NCI-H2029 treated with DMSO at 0.1 percent for 48 hours (cell line): Measurements from ENCODE around the gene TDRD10.
A peak's percentile ranks its signal among the peaks of the same experiment; 100 is the strongest.
"Not testable (repeated sequence)": the region's sequence is repeated elsewhere in the genome, so short reads cannot be mapped to it uniquely, and the experiment has no call there.

Experiments used
- DNase-seq: peaks from one replicate; lab custom pipeline; 2025; lab: John Stamatoyannopoulos, UW

The TDRD10 gene

DNA sequence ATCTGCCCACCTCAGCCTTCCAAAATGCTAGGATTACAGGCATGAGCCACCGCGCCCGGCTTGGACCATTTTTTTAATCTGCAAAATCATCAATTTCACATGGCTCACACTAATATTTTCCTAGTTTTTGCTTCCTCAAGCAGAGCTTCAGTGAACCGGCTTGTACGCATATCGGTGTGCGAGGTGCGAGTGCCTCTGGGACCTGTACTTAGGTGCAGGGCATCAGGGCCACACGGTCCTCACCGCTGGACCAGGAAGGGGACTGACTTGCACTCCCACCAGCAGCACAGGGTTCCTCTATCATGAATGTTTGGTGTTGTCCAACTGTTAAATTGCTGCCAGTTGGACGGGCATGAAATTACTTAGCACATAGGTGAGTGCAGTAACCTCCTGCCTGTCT is 15.6 kb downstream of the TDRD10 start:
- no peak for DNase-seq

DNA sequence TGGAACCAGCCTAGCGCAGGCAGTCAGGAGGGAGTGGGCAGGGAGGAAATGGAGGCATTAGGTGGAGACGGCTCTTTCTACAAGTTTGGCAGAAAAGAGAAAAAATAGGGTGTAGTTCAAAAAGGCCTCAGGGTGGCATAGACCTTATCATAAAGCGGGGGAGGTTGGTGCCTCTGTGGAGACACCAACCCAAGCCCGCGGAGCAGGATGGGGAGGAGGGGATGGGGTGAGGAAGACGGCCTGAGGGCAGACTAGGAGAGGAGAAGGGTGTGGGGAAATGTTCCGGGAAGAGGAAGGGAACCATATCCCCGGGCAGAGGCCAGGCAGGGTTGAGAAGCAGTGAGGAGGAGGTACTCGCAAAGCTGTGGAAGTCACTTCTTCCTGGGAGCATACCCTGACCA is 17.6 kb downstream of the TDRD10 start:
- DNase-seq: no peak

DNA sequence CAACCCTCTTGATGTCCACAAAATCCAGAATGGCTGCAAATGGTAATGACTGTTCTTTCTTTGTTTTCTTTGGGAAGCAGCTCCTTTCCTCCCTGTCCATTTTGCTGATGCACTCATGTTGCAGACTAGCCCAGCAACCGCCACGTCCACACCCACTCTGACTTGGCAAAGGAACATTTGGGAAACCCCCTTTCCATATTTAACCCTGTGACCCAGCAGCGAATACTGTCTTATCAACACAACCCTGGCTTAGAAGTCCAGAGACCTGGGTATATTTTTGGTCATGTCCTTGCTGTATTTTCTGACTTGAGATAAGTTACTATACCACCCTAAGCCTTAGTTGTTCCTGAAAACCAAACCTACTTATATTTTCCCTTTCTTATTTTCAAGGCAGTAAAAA is 18.3 kb downstream of the TDRD10 start:
- no peak for DNase-seq

DNA sequence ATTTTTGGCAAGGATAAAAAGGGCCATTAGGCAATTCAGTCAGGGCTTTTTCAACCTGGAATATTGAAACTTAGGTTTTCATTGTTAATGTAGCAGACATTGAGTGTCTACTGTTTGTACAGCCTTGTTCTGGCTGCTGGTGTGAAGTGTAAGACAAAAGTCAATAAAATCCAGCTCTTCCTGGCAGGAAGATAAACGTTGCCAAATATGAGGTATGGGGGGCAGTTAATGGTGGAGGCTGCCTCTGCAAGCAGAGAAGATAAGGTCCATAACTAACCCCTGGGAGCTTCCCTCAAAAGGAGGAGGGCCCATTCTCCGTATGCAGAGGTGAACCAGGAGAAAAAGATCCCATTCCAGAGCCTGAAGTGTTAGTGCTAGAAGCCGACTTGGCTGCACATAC is 19.7 kb downstream of the TDRD10 start:
- peak; percentile 25 for DNase-seq

DNA sequence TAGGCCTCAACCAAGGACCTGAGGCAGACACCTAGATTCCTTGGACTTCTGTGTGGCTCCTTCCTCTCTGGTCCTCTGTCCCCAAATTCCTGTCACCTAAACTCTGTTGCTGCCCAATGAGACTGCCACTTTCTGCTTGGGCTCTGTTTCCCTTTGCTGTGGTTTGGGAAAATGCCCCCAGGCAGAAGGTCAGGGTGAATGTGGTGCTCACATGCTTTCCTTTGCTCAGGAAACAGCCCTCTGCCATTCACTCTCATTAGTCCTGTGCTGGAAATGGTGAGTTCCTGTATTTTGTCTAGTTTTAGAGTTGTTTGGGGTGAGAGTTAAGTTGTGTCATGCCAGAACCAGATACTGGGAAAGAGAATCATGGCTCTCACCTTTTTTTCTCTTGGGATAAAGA is 22.9 kb downstream of the TDRD10 start:
- no peak for DNase-seq

DNA sequence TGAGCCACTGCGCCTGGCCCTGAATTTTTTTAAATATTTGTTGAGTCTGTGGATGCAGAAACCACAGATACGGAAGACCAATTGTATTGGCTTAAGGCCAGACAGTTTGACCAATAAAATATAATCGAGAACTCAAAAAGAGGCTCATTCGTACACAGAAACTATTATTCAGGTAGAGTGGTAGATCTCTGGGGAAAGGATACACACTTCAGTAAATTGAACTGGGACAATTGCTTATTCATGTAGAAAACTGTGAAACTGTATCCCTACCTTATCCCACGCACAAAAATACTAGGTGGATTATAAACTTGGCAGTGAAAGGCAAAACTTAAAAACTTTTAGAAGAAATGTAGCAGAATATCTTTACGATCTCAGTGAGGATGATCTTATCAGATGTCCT is 25.2 kb downstream of the TDRD10 start:
- no peak for DNase-seq

DNA sequence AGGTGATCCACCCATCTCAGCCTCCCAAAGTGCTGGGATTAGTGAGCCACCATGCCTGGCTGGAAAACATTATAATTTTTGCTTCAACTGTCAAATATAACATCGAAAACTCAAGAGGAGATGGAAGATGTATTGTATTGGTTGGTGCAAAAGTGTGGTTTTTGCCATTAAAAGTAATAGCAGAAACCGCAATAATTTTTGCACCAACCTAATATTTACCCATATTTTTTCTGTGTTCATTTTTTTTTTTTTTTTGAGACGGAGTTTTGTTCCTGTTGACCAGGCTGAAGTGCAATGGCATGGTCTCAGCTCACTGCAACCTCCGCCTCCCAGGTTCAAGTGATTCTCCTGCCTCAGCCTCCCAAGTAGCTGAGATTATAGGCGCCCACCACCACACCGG is 27.3 kb downstream of the TDRD10 start:
- DNase-seq: no peak

DNA sequence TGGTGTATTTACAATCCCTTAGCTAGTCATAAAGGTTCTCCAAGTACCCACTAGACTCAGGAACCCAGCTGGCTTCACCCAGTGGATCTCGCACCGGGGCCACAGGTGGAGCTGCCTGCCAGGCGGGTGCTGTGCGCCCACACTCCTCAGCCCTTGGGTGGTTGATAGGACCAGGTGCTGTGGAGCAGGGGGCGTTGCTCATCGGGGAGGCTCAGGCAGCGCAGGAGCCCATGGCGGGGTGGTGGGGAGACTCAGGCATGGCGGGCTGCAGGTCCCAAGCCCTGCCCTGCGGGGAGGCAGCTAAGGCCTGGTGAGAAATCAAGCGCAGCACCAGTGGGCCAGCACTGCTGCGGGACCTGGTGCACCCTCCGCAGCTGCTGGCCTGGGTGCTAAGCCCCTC is 29.9 kb downstream of the TDRD10 start:
- DNase-seq: not testable (repeated sequence)

DNA sequence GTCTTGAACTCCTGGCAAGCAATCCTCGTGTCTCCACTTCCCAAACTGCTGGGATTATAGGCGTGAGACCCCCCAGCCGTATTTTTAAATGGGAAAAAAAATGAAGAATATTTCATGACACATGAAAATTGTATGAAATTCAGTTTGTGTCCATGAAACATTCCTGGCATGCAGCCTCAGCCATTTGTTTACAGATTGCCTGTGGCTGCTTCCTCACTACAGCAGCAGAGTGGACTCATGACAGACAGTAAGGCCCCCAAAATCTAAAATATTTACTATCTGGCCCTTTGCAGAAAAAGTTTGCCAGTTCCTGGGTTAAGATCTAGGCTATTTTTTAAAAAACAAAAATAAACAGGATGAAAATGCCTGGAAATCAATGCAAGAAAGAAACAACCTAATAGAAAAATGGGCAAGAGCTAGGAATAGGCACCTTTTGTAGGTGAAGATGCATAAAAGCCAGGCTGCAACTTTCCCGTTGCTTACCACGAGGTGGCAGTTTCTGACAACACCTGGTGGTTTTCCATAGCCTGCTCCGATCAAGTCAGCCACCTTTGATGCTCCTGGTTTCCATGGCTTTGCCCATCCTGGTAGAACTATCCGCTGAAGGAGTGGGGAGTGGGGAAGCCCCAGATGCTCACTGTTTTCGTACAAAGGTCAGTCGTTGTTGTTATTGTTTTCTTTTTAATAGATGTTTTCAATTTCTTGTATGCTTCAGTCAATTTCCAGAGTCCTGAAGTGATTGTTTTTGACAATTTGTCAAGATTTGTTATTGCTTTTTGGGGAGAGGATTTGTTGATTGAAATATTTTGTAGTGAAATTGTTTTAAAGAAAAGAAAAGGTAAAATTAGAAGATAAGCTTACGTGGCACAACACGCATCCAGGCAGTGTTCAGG is 32.2 kb downstream of the TDRD10 start:
- DNase-seq: no peak

DNA sequence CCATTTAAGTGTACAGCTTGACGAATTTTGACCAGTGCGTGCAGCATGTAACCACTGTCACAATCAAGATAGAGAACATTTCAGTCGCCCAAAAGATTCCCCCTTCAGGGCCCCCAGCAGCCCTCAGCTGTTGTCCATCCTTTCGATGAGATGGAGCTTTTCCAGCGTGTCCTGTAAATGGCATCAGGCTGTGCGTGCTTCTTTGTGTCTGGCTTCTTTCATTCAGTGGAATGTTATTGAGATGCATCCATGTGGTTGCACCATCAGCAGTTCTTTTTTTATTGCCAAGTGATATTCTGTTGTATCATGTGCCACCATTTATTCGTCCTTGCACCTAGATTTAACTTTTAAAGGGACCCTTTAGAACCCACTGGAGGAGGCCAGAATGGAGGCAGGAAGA is 34.6 kb downstream of the TDRD10 start:
- DNase-seq: no peak

DNA sequence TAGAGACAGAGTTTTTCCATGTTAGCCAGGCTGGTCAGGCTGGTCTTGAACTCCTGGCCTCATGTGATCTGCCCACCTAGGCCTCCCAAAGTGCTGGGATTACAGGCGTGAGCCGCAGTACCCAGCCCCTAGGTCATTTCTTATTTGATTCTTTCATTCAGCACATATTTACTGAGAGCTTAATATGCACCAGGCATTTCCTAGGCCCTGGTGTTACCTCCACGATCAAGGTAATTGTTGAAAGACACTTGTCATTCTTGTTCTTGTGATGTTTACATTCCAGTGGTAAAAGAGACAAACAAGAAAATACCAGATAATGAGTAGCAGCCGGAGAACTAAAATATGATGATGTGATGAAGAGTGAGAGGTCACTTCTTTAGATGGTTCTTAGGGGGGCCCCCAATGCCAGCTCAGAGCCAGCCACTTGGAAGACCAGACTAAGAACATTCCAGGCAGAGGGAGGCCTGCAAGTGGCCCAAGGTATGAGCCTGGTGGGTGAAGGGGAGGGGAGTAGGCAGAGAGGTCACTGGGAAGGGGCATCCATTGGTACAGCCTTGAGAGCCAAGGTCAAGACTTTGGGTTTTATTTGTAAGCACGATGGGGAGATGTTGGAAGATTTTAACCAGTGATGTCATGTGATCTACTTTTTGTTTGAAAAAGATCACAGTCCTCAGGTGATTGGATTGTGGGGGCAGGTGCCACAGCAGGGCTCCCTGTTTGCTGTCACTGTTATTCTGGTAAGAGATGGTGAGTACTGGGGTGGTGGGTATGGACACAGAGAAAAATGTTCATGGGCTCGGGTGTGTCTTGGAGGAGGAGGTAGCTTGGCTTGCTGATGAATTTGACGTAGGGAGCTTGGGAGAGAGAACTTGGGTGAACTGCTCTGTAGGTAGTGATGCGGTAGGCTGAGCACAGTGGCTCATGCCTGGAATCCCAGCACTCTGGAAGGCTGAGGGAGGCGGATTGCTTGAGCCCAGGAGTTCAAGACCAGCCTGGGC is 37.8 kb downstream of the TDRD10 start:
- no peak for DNase-seq

DNA sequence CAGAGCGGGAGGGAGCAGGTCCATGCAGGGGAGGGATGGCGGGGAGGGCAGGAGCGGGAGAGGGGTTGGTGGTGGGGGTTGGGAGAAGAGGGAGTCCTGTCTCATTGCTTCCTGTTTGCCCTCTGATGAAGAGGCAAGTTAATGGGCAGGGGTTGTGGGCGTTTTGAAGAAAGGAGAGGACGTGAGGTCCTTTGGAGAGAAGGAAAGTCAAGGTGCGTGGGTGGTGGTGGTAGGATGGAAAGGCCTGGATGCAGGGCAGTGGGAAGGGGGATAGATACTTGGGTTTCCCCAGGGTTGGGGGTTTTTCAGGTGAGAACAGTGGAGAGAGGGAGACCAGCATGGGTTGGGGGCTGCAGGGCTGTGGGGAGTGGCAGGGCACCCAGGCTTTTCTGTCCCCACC is 39.2 kb downstream of the TDRD10 start:
- no peak for DNase-seq

DNA sequence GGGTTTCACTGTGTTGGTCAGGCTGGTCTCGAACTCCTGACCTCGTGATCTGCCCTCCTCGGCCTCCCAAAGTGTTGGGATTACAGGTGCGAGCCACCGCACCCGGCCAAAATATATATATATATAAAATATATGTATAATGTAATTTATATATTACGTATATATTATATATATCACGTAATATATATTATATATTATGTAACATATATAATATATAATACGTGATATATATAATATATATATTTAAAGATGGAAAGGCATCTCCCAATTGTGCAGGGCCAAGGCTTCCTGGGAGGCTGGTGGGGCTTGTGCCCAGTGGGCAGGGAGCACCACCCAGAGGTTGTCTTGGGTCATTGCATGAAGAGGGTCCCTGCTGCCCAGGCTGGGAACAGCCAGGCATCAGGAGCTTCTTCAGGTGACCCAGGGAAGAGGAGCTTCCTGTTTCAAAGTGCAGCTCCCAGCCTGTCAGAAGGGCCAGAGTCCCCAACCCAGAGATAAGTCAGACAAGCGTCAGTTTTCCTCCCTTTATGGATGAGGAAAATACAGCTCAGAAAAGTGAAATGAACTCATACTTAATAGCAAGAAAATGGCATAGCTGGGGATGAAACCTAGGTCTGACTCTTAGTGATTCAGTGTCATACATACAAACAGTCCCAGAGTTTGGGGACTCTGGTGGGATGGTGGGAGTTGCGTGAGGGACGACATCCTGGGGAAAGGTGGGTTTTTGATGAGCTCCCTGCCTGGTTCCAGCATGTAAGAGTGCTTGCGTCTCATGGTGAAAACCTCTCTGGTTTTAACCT is 44.4 kb downstream of the TDRD10 start:
- peak; percentile 30 for DNase-seq

DNA sequence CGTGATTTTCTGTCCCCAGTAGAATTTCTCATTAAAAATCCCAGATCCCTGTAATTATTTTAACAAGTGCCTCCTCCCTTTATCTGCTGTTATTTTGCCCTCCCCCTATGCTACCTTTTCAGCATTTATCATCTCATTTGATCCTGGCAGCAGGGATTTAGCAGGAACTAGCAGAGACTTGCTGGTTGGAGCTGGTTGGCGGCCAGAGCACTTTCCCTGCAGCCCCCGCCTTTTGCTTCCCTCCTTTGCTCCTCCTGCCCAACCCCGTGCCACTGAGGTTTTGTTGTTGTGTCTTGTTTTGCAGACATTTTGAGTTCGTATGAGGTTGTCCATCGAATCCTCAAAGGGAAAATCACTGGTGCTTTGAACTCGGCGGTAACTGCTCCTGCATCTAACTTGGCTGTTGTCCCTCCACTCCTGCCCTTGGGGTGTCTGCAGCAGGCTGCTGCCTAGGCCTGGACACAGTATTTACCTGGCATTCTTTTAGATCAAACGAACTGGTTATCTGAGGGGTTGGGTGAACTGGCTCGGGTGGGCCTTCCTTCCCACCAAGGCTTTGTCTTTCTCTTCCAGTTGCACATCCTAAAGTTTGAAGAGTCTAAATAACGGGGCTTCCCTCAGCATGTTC is 45.2 kb downstream of the TDRD10 start:
- no peak for DNase-seq

DNA sequence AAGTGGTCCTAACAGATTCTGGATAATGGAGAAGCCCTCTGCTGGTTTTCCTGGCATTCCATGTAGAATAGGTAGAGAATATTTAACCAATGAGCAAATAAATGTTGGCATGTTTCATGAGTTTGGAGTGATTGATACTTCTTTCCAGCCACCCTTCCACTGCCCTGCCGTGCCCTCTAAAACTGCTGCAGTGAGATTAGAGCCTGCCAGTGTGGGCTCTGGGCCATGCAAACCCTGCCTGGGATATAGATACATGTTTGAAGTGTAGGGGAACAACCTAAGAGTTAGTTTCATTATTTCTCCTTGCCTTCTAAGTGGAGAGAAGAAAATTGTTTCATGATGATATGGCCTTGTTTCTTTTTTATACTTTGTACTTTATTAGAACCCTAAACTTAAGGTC is 46.0 kb downstream of the TDRD10 start:
- DNase-seq: no peak

DNA sequence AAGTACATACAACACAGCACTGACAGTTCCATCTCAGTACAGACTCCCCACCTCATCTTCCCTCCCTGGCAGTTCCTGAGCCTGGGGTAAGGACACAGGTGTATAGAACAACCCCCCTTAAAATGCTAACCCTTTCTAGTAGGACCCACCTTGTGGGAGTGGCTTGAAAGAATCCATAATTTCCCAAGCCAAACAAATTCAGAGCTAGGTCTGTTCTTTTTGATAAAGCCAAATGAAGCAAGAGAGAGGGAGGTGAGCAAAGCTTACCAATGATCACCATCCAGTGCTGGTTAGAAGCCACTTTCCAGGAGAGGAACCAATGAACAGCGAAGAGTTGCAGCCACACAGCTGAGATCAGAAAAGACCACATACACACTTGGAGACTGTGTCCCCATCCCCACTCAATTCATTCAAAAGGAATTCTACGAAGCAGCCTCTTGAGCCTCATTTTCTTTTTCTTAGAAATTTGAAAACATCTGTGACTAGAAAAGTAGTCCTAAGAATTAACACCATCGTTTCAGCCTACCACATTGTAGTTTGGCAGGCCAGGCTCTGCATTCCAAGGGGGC is 47.3 kb downstream of the TDRD10 start:
- no peak for DNase-seq

DNA sequence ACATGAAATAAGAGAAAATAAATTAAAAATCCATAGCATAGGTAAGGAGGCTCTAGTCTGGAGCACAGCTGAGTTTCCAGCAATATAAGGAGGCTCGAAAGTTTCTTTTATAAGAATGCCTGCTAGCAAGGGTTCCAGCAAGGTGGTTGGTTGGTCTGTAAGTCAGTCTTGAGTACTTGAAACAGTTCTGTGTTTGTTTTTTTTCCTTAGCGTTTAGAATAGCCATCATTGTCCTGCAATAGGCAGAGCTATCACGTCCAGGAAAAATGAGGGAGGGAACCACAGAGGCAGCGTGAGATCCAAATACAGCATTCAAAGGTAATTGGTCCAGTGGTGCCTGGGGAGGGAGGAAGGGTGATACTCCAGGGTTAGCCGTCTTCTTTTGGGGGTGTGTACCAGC is 48.1 kb downstream of the TDRD10 start:
- DNase-seq: no peak

DNA sequence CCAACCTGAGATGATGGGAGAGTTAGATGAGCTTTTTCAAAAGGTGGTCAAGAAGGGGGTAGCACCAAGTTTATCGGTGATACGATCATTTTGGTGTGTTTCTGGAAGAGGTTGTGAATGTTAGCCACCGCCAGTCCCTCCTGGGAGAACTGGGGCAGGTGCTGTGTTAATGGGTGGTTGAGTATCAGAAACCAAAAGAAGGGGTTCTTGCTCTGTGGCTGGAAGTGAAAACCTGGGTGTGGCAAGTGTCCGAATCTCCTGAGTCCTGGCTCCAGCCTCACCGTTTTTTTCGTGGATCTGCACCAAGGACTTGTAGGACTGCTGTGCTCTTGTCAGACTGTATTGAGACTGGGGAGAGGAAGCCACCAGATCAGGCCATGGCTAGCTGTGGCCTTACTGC is 48.6 kb downstream of the TDRD10 start:
- no peak for DNase-seq

DNA sequence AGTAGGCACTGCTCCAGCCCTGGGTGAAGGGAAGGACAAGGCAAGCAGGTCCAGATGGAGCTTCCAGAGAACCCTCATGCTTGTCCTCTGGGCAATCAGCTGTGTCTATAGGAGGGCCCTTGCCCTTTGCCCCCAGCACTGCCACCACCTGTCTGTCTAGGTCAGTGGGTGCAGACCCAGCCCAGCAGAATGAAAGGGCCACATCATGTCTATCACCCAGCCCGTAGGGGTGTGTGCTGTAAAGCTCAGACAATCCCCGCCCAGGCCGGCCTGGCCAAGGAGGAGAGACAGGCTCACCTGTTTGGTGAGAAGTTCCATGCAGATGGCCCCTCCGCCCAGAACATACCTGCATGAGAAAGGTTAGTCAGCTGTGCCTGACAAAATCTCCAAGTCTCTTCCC is 49.5 kb downstream of the TDRD10 start:
- no peak for DNase-seq

DNA sequence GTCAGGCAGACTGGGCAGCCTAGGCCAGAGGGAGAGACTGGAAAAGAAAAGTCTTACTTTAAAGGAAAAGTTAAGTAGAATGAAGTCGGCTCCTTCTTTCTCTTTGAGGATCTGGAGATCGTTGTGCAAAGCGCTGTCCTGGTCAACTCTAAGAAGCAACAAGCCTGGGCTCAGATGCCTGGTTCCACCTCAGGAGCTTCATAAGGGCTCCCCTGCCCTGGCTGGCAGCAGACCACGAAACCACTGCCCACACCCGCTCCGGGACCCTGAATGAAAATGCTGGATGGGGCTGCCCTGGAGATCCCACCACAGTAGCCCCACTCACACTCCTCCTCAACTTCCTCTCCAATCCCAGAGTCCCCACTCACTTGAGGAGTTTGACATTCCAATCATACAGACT is 50.0 kb downstream of the TDRD10 start:
- DNase-seq: no peak
